ENCODE results near the gene ADNP2. TPM values are rescaled to one million over a fixed set of nuclear protein-coding genes. Genes with fewer than 3 reads are reported as not detected.

The ADNP2 gene
- total and polyA plus RNA-seq, 2 of the 4 experiments (the other 2 are of a cell fraction), result 5.6 to 18.3 TPM

DNA sequence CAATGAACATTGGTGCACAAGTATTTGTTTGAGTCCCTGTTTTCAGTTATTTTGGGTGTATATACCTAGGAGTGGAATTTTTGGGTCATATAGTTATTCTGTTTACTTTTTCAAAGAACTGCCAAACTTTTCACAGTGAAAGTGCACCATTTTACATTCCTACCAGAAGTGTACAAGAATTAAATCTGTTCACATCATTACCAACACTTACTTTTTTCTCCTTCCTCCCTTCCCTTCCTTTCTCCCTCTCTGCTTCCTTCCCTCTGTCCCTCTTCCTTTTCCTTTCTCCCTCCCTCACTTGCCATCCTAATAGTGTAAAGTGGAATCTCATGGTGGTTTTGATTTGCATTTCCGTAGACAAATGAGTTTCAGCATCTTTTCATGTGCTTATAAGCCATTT is 11.9 kb downstream of the ADNP2 start:
- Histone ChIP-seq H3K4ac (ENCODE audit: low read depth, low read length) (no peak overlapping the region), H3K27me3 (ENCODE audit: control insufficient read depth, insufficient read depth, low read length) (no peaks in the 10 kb centered on the region), H3K9me1 (ENCODE audit: insufficient read depth, low read length) (peaks cover 5% of the 10 kb centered on the region; the same call in 1 of the 2 replicates), H4K5ac (ENCODE audit: low read depth, low read length) (no peak overlapping the region), H3K79me1 (ENCODE audit: low read depth in 1 of 2, low read length in 2 of 2) (peaks cover 18 to 57% of the 10 kb centered on the region in 2 experiments), H2AFZ (replicated peaks; ENCODE audit: low read length, poor library complexity) (no peak overlapping the region), H4K91ac (ENCODE audit: insufficient read depth, low read depth, low read length) (no peak overlapping the region), H3K9me3 (ENCODE audit: control insufficient read depth, insufficient read depth, low read length) (no peaks in the 10 kb centered on the region), H3K56ac (ENCODE audit: extremely low read depth, insufficient read depth, low read length) (no peak overlapping the region), H3K36me3 (ENCODE audit: control insufficient read depth, insufficient read depth, low read length) (peaks cover 13% of the 10 kb centered on the region), H3K18ac (ENCODE audit: low read depth, low read length) (no peak overlapping the region), H3K4me3 (ENCODE audit: insufficient read depth, low read depth, low read length) (no peak overlapping the region), H2BK20ac (ENCODE audit: low read depth, low read length) (no peak overlapping the region), H3K27ac (ENCODE audit: insufficient read depth, low read length) (no peak overlapping the region), H2BK120ac (ENCODE audit: low read depth, low read length) (no peak overlapping the region), H3K23ac (ENCODE audit: low read depth, low read length) (no peak overlapping the region), H4K8ac (ENCODE audit: low read depth in 2 of 2, low read length in 2 of 2) (no peak overlapping the region), H3K4me1 (ENCODE audit: control insufficient read depth, insufficient read depth, low read length) (no peaks in the 10 kb centered on the region), H2AK9ac (replicated peaks; ENCODE audit: low read depth, low read length, poor library complexity) (no peak overlapping the region), H2AK5ac (ENCODE audit: low read depth, low read length) (no peak overlapping the region), H3K14ac (replicated peaks; ENCODE audit: low read depth, low read length) (no peak overlapping the region), H3K4me2 (ENCODE audit: low read depth, low read length) (no peak overlapping the region), H4K20me1 (ENCODE audit: insufficient read depth, low read length) (peaks cover 16% of the 10 kb centered on the region; the same call in 1 of the 2 replicates), H3K9ac (ENCODE audit: low read depth, low read length) (no peak overlapping the region), H2BK15ac (ENCODE audit: low read depth, low read length) (no peak overlapping the region), H2BK5ac (ENCODE audit: low read depth, low read length, poor library complexity, severe bottlenecking) (no peak overlapping the region)
- dilution Hi-C loops (cut with HindIII; ENCODE audit: low sequenced_read_pairs, unreplicated experiment) (no loop called here), in situ Hi-C loops (cut with MboI; ENCODE audit: low sequenced_read_pairs) (no loop called here), intact Hi-C loops (cut with micrococcal nuclease) (no loop called here)
- ChIA-PET POLR2A (ENCODE audit: unreplicated experiment) (no interaction called here), CTCF (no interaction called here)
- no CpG with 5 or more reads among the region's 1 CpG for WGBS, 2 experiments (ENCODE audit: extremely low coverage in 2 of 2, insufficient read length in 1 of 2)
- no peak for ATAC-seq (ENCODE audit: low read depth)
- TF ChIP-seq RFX5 (IDR thresholded peaks at IDR 0.05; ENCODE audit: low read depth, low read length), result no peak
- no peak for TF ChIP-seq NFE2L2 (IDR thresholded peaks at IDR 0.05; ENCODE audit: low read depth, low read length)
- no peak for TF ChIP-seq CTCF (conservative IDR thresholded peaks at IDR 0.05; ENCODE audit: low read depth, low read length)
- no peak for TF ChIP-seq RCOR1 (IDR thresholded peaks at IDR 0.05; ENCODE audit: insufficient replicate concordance, low read length)
- BruUV-seq (replicated peaks), result no TSS peak
- no peak for DNase-seq

All from IMR-90 (cell line).